ENCODE data around the gene TSGA10IP.

The TSGA10IP gene

DNA sequence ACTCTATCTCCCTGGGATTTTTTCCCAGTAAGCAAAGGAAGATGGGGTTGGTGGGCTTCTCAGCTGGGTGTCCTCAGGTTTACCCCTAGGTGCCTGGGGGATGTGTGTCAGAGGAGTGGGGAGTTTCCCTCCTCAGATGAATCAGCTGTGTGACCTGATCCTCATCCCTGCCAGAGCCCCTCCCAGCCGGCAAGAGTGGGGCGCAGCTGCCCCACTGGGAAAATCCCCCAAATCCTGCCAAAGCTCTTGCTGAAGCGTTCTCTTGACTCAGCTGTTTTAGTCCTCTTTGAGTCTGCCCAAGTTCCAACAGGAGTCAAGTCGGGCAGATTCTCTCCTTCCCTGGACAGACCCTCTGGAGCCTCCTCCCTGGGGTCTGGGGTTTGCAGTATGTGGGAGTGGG lies 32.4 kb upstream of the TSGA10IP start:
- H3K27ac ChIP-seq = no peak overlapping the region
- TF ChIP-seq, protein P1, sequence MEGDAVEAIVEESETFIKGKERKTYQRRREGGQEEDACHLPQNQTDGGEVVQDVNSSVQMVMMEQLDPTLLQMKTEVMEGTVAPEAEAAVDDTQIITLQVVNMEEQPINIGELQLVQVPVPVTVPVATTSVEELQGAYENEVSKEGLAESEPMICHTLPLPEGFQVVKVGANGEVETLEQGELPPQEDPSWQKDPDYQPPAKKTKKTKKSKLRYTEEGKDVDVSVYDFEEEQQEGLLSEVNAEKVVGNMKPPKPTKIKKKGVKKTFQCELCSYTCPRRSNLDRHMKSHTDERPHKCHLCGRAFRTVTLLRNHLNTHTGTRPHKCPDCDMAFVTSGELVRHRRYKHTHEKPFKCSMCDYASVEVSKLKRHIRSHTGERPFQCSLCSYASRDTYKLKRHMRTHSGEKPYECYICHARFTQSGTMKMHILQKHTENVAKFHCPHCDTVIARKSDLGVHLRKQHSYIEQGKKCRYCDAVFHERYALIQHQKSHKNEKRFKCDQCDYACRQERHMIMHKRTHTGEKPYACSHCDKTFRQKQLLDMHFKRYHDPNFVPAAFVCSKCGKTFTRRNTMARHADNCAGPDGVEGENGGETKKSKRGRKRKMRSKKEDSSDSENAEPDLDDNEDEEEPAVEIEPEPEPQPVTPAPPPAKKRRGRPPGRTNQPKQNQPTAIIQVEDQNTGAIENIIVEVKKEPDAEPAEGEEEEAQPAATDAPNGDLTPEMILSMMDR (IDR thresholded peaks at IDR 0.05) = no peak
- no peak for TF ChIP-seq ZFX (IDR thresholded peaks at IDR 0.05; ENCODE audit: borderline replicate concordance)

DNA sequence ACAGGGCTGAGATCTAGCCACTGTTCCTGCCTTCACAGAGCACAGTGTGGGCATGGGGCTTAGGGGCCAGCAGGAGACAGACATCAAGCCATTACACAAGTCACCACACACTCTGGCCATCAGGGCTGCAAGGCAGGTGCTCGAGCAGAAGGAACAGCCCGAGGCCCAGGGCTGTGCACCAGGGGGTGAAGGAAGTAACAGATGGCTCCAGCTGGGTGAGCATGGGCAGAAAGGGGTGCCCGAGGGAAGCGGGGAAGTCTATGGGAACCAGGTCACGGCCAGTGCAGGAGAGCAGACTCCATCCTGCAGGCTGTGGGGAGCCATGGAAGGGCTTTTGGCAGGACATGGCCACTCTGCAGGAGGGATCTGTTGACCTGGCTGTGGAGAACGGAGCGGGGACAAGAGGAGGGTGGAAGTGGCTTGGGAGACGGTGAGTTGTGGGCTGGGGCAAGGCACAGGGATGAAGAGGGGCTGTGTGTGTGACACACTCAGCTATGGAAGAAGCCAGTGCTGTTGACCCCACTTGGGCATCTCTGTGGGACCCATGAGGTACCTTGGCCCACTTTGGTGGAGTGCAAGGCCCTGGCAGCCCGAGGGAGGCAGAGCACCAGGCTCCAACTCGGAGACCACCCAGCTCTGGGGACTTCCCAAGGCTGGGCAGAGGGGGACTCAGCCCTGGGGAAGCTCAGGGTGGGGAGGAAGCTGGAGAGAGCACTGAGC lies 30.0 kb upstream of the TSGA10IP start:
- no peak overlapping the region for H3K27ac ChIP-seq

DNA sequence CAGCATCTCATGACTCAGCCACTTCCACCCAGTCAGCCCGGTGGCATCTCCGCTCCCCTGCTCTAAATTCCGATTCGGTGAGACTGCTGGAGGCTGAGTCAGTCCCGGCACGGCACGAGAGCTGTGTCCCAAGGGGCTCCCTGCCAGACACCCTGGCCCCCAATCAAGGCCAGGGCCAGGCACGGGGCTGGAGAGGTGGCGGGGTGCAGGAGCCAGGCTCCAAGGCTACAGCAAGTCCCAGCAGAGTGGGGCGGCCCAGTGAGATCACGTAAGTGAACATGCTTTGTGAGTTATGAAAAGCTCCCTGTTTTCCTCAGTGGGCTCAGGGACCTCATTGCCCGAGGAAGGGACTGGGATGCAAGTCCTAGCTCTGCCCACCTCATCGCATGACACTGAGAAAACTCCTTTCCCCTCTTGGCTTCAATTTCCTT lies 29.4 kb upstream of the TSGA10IP start:
- TF ChIP-seq, protein P1 (IDR thresholded peaks at IDR 0.05) = no peak
- no peak for TF ChIP-seq ZFX (IDR thresholded peaks at IDR 0.05; ENCODE audit: borderline replicate concordance)
- no peak overlapping the region for H3K27ac ChIP-seq

More for the DNA sequence above, 30.0 kb upstream of the TSGA10IP start:
- TF ChIP-seq, protein P1 (IDR thresholded peaks at IDR 0.05) = no peak
- no peak for TF ChIP-seq ZFX (IDR thresholded peaks at IDR 0.05; ENCODE audit: borderline replicate concordance)

DNA sequence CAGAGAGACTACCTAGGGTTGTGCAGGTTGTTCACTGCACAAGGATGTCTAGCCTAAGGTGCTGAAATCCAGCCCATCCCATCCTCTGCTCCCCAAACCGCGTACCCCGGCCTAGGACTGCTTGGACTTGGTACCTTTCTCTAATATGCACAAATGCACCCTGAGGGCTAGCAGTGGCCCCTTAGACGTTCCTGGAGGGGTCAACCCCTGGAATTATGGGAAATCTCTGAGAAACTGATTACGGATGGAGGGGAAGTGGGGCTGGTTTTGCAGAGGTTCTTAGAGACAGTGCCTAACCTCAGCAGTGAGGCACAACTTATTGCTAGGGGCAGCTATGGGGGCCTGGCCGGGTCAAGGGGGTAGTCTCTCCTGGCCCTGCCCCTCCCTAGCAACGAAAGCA lies 28.9 kb upstream of the TSGA10IP start:
- TF ChIP-seq, protein P1 (IDR thresholded peaks at IDR 0.05) = no peak
- TF ChIP-seq ZFX (IDR thresholded peaks at IDR 0.05; ENCODE audit: borderline replicate concordance) = no peak
- no peak overlapping the region for H3K27ac ChIP-seq

DNA sequence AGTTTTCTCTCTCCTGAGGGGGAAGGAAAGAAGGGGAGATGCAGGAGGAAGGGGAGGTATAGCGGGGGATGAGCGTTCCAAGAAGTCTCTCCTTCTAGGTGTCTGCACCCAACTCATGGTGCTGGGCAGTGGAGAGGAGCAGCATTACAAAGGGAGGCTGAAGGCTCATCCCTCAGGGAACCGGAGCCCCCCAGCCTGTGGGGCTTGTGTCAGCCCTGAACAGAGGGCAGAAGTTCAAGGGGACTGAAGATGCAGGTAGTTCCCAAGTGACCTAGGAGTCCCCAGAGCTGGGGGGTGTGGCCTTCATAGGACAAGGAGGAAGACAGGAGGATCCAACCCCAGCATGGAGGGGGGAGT lies 28.2 kb upstream of the TSGA10IP start:
- no peak overlapping the region for H3K27ac ChIP-seq
- TF ChIP-seq, protein P1 (IDR thresholded peaks at IDR 0.05) = no peak
- TF ChIP-seq ZFX (IDR thresholded peaks at IDR 0.05; ENCODE audit: borderline replicate concordance) = no peak

DNA sequence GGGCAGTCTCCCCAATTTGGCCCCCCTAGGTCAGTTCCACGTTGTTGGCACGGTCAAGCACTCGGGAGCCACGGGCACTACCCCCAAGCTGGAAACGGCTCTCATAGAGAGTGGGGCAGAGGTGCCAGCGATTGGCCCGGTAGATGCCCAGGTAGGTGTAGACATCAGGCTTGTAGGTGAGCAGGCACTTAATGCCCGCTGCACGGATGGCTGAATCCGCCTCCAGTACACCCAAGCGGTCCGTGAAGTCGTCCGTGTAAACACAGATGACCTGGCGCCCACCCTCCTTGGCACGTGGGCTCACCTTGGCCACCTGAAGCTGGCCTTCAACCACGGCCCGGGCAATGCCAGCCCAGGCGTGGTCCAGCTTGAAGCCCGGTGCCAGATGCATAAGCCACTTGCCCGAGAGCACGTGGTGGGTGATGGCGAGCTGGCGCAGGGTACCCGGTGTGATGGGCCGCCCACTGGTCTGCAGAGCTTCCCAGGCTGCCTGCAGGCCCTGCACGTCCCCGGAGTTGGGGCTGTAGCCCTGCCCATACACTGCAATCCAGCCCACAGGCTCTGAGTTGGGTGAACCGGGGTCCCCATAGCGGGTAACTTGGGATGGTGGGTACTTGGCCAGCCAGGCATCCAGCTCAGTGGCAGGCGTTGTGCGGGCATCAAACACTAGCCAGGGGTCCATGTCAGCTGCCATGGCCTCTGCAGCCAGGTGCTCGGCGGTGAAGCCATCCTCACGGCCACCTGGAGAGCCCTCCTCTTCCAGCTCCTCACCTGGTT lies 27.7 kb upstream of the TSGA10IP start:
- TF ChIP-seq, protein P1 (IDR thresholded peaks at IDR 0.05) = no peak
- TF ChIP-seq ZFX (IDR thresholded peaks at IDR 0.05; ENCODE audit: borderline replicate concordance) = no peak
- peak overlapping the region; percentile 83 for H3K27ac ChIP-seq

Data from 22Rv1 (cell line).